GM12891 (cell line): ENCODE measurements around the gene CTSW.

Experiments used
- DNase-seq: peaks from one replicate; pipeline ENCODE4 v3.0.0; 2011; ENCODE audit warnings: low spot score; ENCODE audit not compliant: insufficient read length
- FAIRE-seq: peaks from 2 replicates; lab custom pipeline; 2011; peaks lifted over from hg19 to GRCh38; lab: Jason Lieb, UNC
- PAX5 ChIP-seq: IDR thresholded peaks from 2 replicates; pipeline ENCODE4 v1.6.1; 2011; ENCODE audit warnings: low read length, moderate library complexity, mild to moderate bottlenecking; ENCODE audit not compliant: insufficient read depth, severe bottlenecking
- POLR2A ChIP-seq: IDR thresholded peaks from 2 replicates; pipeline ENCODE4 v1.6.1; 2011; ENCODE audit warnings: low read depth, low read length, control low read depth
- POLR2AphosphoS5 ChIP-seq: IDR thresholded peaks from 2 replicates; pipeline ENCODE4 v1.6.1; 2011; ENCODE audit warnings: low read depth, low read length, control low read depth
- POU2F2 ChIP-seq: IDR thresholded peaks from 2 replicates; pipeline ENCODE4 v1.6.1; 2011; ENCODE audit warnings: low read depth, mild to moderate bottlenecking, control low read depth, low read length, moderate library complexity
- SPI1 ChIP-seq: IDR thresholded peaks from 2 replicates; pipeline ENCODE4 v1.6.1; 2011; ENCODE audit warnings: low read depth, low read length, control low read depth
- TAF1 ChIP-seq: IDR thresholded peaks from 2 replicates; pipeline ENCODE4 v1.6.1; 2011; ENCODE audit warnings: low read depth, low read length, control low read depth

The CTSW gene

GRCh38 chr11:65873318-65874156 is 6.1 kb upstream of the CTSW start:
- DNase-seq (peak; percentile 98), FAIRE-seq (peak; percentile 100)
- no peak for TF ChIP-seq POLR2AphosphoS5
- TF ChIP-seq POU2F2: no peak
- TF ChIP-seq POLR2A: peak; percentile 39; the same call in 1 of the 2 replicates

- DNase-seq: no peak
- FAIRE-seq: no peak
- TF ChIP-seq POLR2AphosphoS5: no peak
- TF ChIP-seq PAX5: no peak
Observed at GRCh38 chr11:65880027-65880426, 390 bp downstream of the CTSW start.

- TF ChIP-seq POLR2AphosphoS5 (0 out of 2 replicates have a peak, but pooled peaks have one; percentile 24), POLR2A (no peak)
- FAIRE-seq (peak; percentile 50), DNase-seq (no peak)
Observed at GRCh38 chr11:65880844-65881421, 1.3 kb downstream of the CTSW start.

- TF ChIP-seq POLR2A (no peak), SPI1 (no peak), TAF1 (no peak), PAX5 (no peak), POU2F2 (no peak), POLR2AphosphoS5 (no peak)
- FAIRE-seq: no peak
- no peak for DNase-seq
Observed at GRCh38 chr11:65882120-65883057, 2.8 kb downstream of the CTSW start.

- no peak for TF ChIP-seq POLR2A
- TF ChIP-seq POU2F2: no peak
- FAIRE-seq: no peak
- DNase-seq: no peak
Observed at GRCh38 chr11:65883058-65883761, 3.6 kb downstream of the CTSW start.

GRCh38 chr11:65883786-65884715 is 4.4 kb downstream of the CTSW start:
- no peak for DNase-seq
- no peak for TF ChIP-seq TAF1
- no peak for FAIRE-seq

- FAIRE-seq (peak; percentile 93), DNase-seq (peak; percentile 87)
- no peak for TF ChIP-seq POLR2AphosphoS5
- TF ChIP-seq TAF1: no peak
- TF ChIP-seq POLR2A: no peak
- peak; percentile 59; the same call in 1 of the 2 replicates for TF ChIP-seq POU2F2
- no peak for TF ChIP-seq PAX5
- no peak for TF ChIP-seq SPI1
Observed at GRCh38 chr11:65884716-65885092, 5.1 kb downstream of the CTSW start.

- TF ChIP-seq POLR2AphosphoS5: no peak
- no peak for TF ChIP-seq PAX5
- no peak for TF ChIP-seq SPI1
- TF ChIP-seq POLR2A: no peak
- no peak for TF ChIP-seq POU2F2
- no peak for TF ChIP-seq TAF1
- FAIRE-seq (no peak), DNase-seq (no peak)
Observed at GRCh38 chr11:65885231-65885630, 5.6 kb downstream of the CTSW start.
